GM19025 (cell line): ENCODE data around the gene CLEC4E.
"Not testable (repeated sequence)": the region's sequence is repeated elsewhere in the genome, so short reads cannot be mapped to it uniquely, and the experiment has no call there.

Source experiments
- ATAC-seq: cut with Tn5 transposase; IDR thresholded peaks from one replicate; pipeline ENCODE4 v1.9.1; 2021; ENCODE audit warnings: mild to moderate bottlenecking, low read depth, moderate library complexity; ENCODE audit not compliant: unreplicated experiment

The CLEC4E gene

GRCh38 chr12:8540831-8541230, at the start of gene CLEC4E:
TSS of gene CLEC4E (minus strand) at chr12:8540905. CDS start at chr12:8540797, 108 bp downstream.
- ATAC-seq = not testable (repeated sequence)

- no peak for ATAC-seq
These were observed 49.0 kb upstream of the CLEC4E start for GRCh38 chr12:8589679-8590078.

- ATAC-seq = not testable (repeated sequence)
These were observed 43.8 kb upstream of the CLEC4E start for GRCh38 chr12:8584478-8584877.

- ATAC-seq = no peak
These were observed 43.3 kb upstream of the CLEC4E start for GRCh38 chr12:8584004-8584403.

GRCh38 chr12:8581098-8581784, 40.5 kb upstream of the CLEC4E start:
- no peak for ATAC-seq

GRCh38 chr12:8577879-8578278, 37.2 kb upstream of the CLEC4E start:
- ATAC-seq = no peak

GRCh38 chr12:8572507-8572906, 31.8 kb upstream of the CLEC4E start:
- no peak for ATAC-seq

GRCh38 chr12:8566525-8566924, 25.8 kb upstream of the CLEC4E start:
- no peak for ATAC-seq

GRCh38 chr12:8566052-8566451, 25.3 kb upstream of the CLEC4E start:
- ATAC-seq = not testable (repeated sequence)

- no peak for ATAC-seq
These were observed 24.0 kb upstream of the CLEC4E start for GRCh38 chr12:8564656-8565055.

- no peak for ATAC-seq
These were observed 22.7 kb upstream of the CLEC4E start for GRCh38 chr12:8563356-8563755.

- ATAC-seq = no peak
These were observed 21.6 kb upstream of the CLEC4E start for GRCh38 chr12:8562310-8562709.

- no peak for ATAC-seq
These were observed 20.3 kb upstream of the CLEC4E start for GRCh38 chr12:8561011-8561410.

GRCh38 chr12:8559676-8560075, 19.0 kb upstream of the CLEC4E start:
- ATAC-seq = no peak

- ATAC-seq = no peak
These were observed 15.9 kb upstream of the CLEC4E start for GRCh38 chr12:8556531-8557097.

GRCh38 chr12:8554451-8555195, 13.9 kb upstream of the CLEC4E start:
- ATAC-seq = no peak

GRCh38 chr12:8553088-8553627, 12.5 kb upstream of the CLEC4E start:
- no peak for ATAC-seq

- no peak for ATAC-seq
These were observed 8.7 kb upstream of the CLEC4E start for GRCh38 chr12:8549381-8549780.

- no peak for ATAC-seq
These were observed 7.5 kb upstream of the CLEC4E start for GRCh38 chr12:8548192-8548591.

- no peak for ATAC-seq
These were observed 6.9 kb upstream of the CLEC4E start for GRCh38 chr12:8547645-8548044.

GRCh38 chr12:8546591-8546990, 5.9 kb upstream of the CLEC4E start:
- ATAC-seq = no peak
